Muscle layer of colon (tissue), 2 donors: Measurements from ENCODE around the gene UPP2.

Experiments used
- H3K27ac ChIP-seq: one replicate; pipeline ENCODE4 v1.7.0; 2013; ENCODE audit warnings: low read depth, mild to moderate bottlenecking, low read length, moderate library complexity
- H3K27me3 ChIP-seq, 2 donors: one replicate each; pipeline ENCODE4 v1.7.0; 2013; ENCODE audit warnings: low read length in 2 of 2, mild to moderate bottlenecking in 2 of 2; ENCODE audit not compliant: insufficient read depth in 2 of 2, control insufficient read depth in 1 of 2
- H3K36me3 ChIP-seq: one replicate; pipeline ENCODE4 v1.7.0; 2013; ENCODE audit warnings: mild to moderate bottlenecking, low read length; ENCODE audit not compliant: insufficient read depth
- H3K4me1 ChIP-seq: one replicate; pipeline ENCODE4 v1.7.0; 2013; ENCODE audit warnings: mild to moderate bottlenecking, low read length; ENCODE audit not compliant: insufficient read depth
- H3K4me3 ChIP-seq, 2 donors: one replicate each; pipeline ENCODE4 v1.7.0; 2013; ENCODE audit warnings: low read length in 2 of 2, low read depth in 1 of 2, mild to moderate bottlenecking in 1 of 2, moderate library complexity in 1 of 2
- H3K9ac ChIP-seq: one replicate; pipeline ENCODE4 v1.7.0; 2013; ENCODE audit warnings: low read length
- H3K9me3 ChIP-seq: one replicate; pipeline ENCODE4 v1.7.0; 2013; ENCODE audit warnings: mild to moderate bottlenecking, low read length
- donor health status: abdominal sarcoma.
- donor health status: Adenocarcinoma of cecum.

The UPP2 gene

GRCh38 chr2:158101384-158101926 is at the start of gene UPP2:
Gene UPP2, plus strand, starts transcription at chr2:158101876. Its CDS starts 188 bp downstream, at chr2:158102064.
- no peaks in the 10 kb centered on the region for H3K9me3 ChIP-seq
- no peak within 1 kb of the TSS for H3K4me3 ChIP-seq
- H3K27me3 ChIP-seq = no peaks in the 10 kb centered on the region
- no peaks in the 10 kb centered on the region for H3K36me3 ChIP-seq
- H3K4me1 ChIP-seq = no peaks in the 10 kb centered on the region
- H3K27ac ChIP-seq = no peak within 1 kb of the TSS
- H3K9ac ChIP-seq = no peak within 1 kb of the TSS

DNA sequence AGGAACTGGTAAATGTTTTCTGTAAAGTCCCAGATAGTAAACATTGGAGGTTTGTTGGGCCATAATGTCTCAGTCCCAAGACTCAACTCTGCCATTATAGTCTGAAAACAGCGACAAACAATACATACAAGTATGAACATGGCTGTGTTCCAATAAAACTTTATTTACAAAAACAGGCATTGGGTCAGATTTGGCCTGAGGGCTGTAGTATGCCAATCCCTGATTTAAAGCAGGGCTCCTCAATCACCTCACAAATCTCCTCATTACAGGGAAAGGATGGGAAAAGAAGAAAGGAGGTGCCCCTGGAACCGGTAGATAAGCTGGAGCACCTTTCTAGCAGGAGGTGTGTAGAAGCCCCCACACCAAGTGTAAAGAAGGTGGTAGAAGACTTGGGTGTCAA is 48.9 kb upstream of the UPP2 start:
- no peaks in the 10 kb centered on the region for H3K4me1 ChIP-seq
- no peak overlapping the region for H3K4me3 ChIP-seq

GRCh38 chr2:158056875-158057274 is 44.8 kb upstream of the UPP2 start:
- Histone ChIP-seq H3K27ac (no peak overlapping the region), H3K9me3 (no peaks in the 10 kb centered on the region), H3K9ac (no peak overlapping the region), H3K4me1 (no peaks in the 10 kb centered on the region), H3K36me3 (no peaks in the 10 kb centered on the region), H3K4me3 (no peak overlapping the region), H3K27me3 (no peaks in the 10 kb centered on the region)

More for the DNA sequence above, 48.9 kb upstream of the UPP2 start:
- Histone ChIP-seq H3K9me3 (no peaks in the 10 kb centered on the region), H3K9ac (no peak overlapping the region), H3K36me3 (no peaks in the 10 kb centered on the region), H3K27ac (no peak overlapping the region), H3K27me3 (no peaks in the 10 kb centered on the region)

DNA sequence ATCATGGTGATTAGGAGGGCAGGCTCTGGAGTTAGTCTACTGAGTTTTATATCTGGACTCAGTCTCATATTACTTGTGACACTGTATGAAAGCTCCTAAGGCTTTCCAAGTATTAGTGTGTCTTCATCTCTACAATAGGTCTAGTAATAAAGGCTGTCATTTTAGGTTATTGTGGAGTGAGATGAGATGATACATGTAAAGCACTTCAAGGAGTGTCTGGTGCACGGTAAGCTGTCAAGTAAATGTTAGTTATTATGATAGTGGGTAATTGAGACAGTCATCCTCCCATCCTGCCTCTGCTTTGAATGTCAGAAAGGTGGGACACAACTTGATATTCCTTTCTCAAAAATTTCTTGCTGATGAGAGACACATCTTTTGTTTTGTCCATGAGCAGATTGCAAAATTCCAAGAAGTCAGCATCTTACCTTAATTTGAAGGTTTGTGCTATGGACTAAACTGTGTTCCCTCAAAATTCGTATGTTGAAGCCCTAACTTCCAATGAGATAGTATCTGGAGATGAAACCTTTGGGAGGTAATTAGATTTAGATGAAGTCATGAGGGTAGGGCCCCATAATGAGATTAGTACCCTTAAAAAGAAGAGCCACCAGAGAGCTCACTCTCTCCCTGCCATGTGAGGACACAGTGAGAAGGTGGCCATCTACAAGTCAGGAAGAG is 41.4 kb upstream of the UPP2 start:
- H3K9ac ChIP-seq = no peak overlapping the region
- no peak overlapping the region for H3K4me3 ChIP-seq
- H3K9me3 ChIP-seq = no peaks in the 10 kb centered on the region
- H3K27me3 ChIP-seq = no peaks in the 10 kb centered on the region
- H3K27ac ChIP-seq = no peak overlapping the region
- H3K36me3 ChIP-seq = no peaks in the 10 kb centered on the region
- no peaks in the 10 kb centered on the region for H3K4me1 ChIP-seq

DNA sequence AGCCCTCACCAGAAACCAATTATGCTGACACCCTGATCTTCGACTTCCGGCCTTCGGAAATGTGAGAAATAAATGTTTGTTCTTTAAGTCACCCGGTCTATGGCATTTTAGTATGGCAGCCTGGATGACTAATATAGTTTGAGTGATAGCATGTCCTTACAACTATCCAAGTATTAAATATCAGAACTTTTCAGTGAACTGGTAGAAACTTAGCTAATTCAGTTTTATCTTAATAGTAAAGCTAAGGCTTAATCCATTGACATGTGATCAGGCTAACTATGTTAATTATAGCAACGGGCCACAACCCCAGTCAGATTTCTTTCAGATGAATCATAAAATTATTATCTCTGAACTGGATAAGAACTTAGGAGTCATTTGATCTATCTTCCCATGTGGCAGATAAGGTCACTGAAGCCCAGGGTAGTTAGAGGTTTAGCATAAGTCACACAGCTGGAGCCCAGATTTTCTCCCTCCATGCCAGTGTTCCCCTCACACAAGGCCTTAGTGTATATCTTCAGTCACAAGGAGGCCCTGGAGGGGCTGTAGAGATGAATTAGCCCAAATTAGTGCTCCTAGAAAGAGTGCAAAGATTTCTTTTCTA is 40.7 kb upstream of the UPP2 start:
- Histone ChIP-seq H3K27ac (no peak overlapping the region), H3K4me1 (no peaks in the 10 kb centered on the region), H3K36me3 (no peaks in the 10 kb centered on the region)

DNA sequence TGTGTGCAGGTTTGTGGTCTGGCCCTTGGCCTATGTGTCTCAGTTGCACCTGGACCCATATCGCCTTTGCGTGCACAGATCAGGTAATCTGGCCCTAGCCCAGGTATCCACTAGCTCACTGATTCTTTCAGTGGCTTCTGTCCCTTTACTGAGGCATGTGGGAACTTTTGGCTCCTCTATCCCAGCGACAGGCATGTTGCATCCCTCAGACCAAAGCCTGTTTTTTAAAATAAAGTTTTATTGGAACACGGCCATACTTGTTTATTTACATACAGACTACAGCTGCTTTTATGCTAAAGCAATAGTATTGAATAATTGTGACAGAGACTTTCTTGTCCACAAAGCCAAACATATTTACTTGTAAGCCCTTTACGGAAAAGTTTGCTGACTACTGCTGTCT is 39.9 kb upstream of the UPP2 start:
- Histone ChIP-seq H3K27ac (no peak overlapping the region), H3K4me1 (no peaks in the 10 kb centered on the region), H3K36me3 (no peaks in the 10 kb centered on the region), H3K9me3 (no peaks in the 10 kb centered on the region), H3K4me3 (no peak overlapping the region), H3K9ac (no peak overlapping the region), H3K27me3 (no peaks in the 10 kb centered on the region)

More for the DNA sequence above, 40.7 kb upstream of the UPP2 start:
- no peak overlapping the region for H3K9ac ChIP-seq
- H3K27me3 ChIP-seq = no peaks in the 10 kb centered on the region
- no peak overlapping the region for H3K4me3 ChIP-seq
- no peaks in the 10 kb centered on the region for H3K9me3 ChIP-seq

DNA sequence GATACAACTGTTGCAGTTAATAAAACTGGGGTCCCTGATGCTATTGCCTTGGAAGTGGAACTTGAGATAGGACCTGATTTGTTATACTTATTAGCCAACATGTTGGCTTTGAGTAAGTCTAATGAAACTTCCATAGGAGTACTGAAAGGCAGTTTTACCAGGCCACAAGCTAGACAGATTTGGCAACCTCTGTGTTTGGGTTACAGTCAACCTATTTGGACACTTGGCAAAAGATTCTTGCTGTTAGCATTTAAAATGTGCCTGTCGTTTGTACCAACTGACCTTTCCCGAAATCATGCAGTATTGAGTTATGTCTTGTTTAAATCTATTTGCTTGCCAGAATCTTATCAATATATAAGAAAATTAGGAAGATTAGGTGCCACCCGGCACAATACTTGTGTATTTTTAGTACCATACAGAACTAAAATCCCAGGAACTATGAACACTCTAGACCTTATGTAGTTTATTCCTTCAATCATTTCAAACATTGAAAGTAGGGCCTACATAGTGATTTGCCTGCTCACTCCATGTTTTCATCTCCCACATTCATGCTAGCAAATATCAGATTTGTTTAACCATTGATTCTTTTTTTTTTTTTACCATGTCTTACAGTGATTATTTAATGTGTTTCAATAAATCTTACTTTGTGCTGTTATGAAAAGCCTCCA is 35.5 kb upstream of the UPP2 start:
- H3K27me3 ChIP-seq = no peaks in the 10 kb centered on the region
- no peaks in the 10 kb centered on the region for H3K36me3 ChIP-seq
- H3K9ac ChIP-seq = no peak overlapping the region
- no peaks in the 10 kb centered on the region for H3K4me1 ChIP-seq
- H3K4me3 ChIP-seq = no peak overlapping the region
- H3K9me3 ChIP-seq = no peaks in the 10 kb centered on the region
- H3K27ac ChIP-seq = no peak overlapping the region

DNA sequence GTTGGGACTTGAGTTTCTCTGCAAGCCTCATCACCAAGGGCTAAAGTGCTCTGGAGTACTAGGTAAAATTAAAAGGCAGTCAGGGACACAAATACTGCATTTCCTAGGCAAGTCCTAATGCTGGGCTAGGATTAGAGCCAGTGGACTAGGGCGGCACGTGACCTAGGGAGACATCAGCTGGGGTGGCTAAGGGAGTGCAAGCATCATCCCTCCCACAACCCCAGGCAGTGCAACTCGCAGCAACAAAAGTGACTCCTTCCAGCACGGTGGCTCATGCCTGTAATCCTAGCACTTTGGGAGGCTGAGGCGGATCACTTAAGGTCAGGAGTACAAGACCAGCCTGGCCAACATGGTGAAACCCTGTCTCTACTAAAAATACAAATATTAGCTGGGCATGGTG is 30.7 kb upstream of the UPP2 start:
- Histone ChIP-seq H3K9ac (no peak overlapping the region), H3K27me3 (no peaks in the 10 kb centered on the region), H3K36me3 (no peaks in the 10 kb centered on the region), H3K9me3 (no peaks in the 10 kb centered on the region), H3K4me3 (no peak overlapping the region), H3K4me1 (no peaks in the 10 kb centered on the region), H3K27ac (no peak overlapping the region)

GRCh38 chr2:158072361-158072760 is 29.3 kb upstream of the UPP2 start:
- Histone ChIP-seq H3K27ac (no peak overlapping the region), H3K4me3 (no peak overlapping the region), H3K36me3 (no peaks in the 10 kb centered on the region), H3K9ac (no peak overlapping the region), H3K4me1 (no peaks in the 10 kb centered on the region), H3K27me3 (no peaks in the 10 kb centered on the region), H3K9me3 (no peaks in the 10 kb centered on the region)

DNA sequence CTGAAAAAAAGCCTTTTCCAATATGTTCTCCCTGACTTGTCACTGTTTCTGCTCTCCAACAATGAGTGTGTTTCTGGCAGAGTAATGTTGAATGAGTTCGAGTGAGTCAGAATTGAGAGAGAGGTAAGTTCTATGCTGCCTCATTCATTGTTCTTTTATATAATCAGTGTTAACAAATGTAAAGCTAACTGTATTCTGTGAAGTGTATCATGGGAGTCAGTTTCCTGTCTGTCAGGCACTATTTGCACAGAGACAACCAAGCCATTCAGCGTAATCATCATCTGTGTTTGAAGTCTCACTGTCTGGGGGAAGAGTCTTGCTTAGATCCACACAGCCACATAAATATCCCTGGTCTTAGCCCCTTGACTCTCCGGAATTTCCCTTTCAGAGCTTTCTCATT is 22.0 kb upstream of the UPP2 start:
- no peak overlapping the region for H3K4me3 ChIP-seq
- H3K36me3 ChIP-seq = no peaks in the 10 kb centered on the region
- H3K4me1 ChIP-seq = no peaks in the 10 kb centered on the region
- H3K9me3 ChIP-seq = no peaks in the 10 kb centered on the region
- no peak overlapping the region for H3K9ac ChIP-seq
- no peaks in the 10 kb centered on the region for H3K27me3 ChIP-seq
- H3K27ac ChIP-seq = no peak overlapping the region

GRCh38 chr2:158088093-158088492 is 13.6 kb upstream of the UPP2 start:
- no peak overlapping the region for H3K9ac ChIP-seq
- no peak overlapping the region for H3K27ac ChIP-seq

More at GRCh38 chr2:158088093-158088492, 13.6 kb upstream of the UPP2 start:
- Histone ChIP-seq H3K9me3 (no peaks in the 10 kb centered on the region), H3K36me3 (no peaks in the 10 kb centered on the region), H3K27me3 (no peaks in the 10 kb centered on the region), H3K4me3 (no peak overlapping the region), H3K4me1 (no peaks in the 10 kb centered on the region)
